Prostate gland (tissue), 2 donors: ENCODE data around the gene SLC9C2. TPM values are rescaled to one million over a fixed set of nuclear protein-coding genes. Genes with fewer than 3 reads are reported as not detected.

ENCODE experiments used
- DNase-seq: peaks from one replicate; pipeline ENCODE4 v3.0.0-alpha.2; 2019; ENCODE audit warnings: low spot score
- H3K27ac ChIP-seq, 2 donors: fragments of 200-600 bp; sonication (generic); 2 replicates each; pipeline ENCODE4 v1.5.1; 2017 to 2019
- H3K27me3 ChIP-seq: fragments of 200-600 bp; sonication (generic); replicated peaks from 2 replicates; pipeline ENCODE4 v1.5.1; 2019; ENCODE audit not compliant: insufficient read depth
- H3K36me3 ChIP-seq, 2 donors: fragments of 200-600 bp; sonication (generic); 1 replicate in 1 of 2; 2 replicates in 1 of 2; pipeline versions ENCODE4 v1.5.1 to v1.8.1; 2017 to 2019
- H3K4me1 ChIP-seq: fragments of 200-600 bp; sonication (generic); replicated peaks from 2 replicates; pipeline ENCODE4 v1.5.1; 2019
- H3K4me3 ChIP-seq, 2 donors: fragments of 200-600 bp; sonication (generic); 2 replicates each; pipeline ENCODE4 v1.5.1; 2017 to 2019
- H3K9me3 ChIP-seq: fragments of 200-600 bp; sonication (generic); 2 replicates; pipeline ENCODE4 v1.5.1; 2017
- POLR2A ChIP-seq: fragments of 450-650 bp; IDR thresholded peaks from one replicate; pipeline ENCODE4 v1.6.1; 2016; ENCODE audit warnings: antibody characterized with exemption, mild to moderate bottlenecking
- POLR2AphosphoS5 ChIP-seq: sonication (generic); formaldehyde crosslinking; IDR thresholded peaks from one replicate; pipeline ENCODE4 v1.6.1; 2017; ENCODE audit warnings: antibody characterized with exemption
- WGBS: methylation state at CpG from one replicate; pipeline ENCODE4 v1.1.5; 2018; 5-methylcytosine and 5-hydroxymethylcytosine counted together
- intact Hi-C: fragments of 100-400 bp; cut with DNase I; formaldehyde crosslinking; loops from one replicate; pipeline ENCODE4 v1.14.2; 2022
- total RNA-seq, 2 donors: library from RNA; depleted of rRNA; stranded (reverse); fragments of >200 nt; gene quantifications; one replicate each; pipeline ENCODE4 v1.1.0, GENCODE V29; 2016
- TF ChIP-seq, protein P1 (sequence below), 4 experiments: fragments of 200-600 bp in 2 of 4; fragments of 450-650 bp in 2 of 4; sonication (generic) in 2 of 4; IDR thresholded peaks; 1 replicate in 3 of 4; 2 replicates in 1 of 4; pipeline ENCODE4 v1.5.1; 2016 to 2019; ENCODE audit warnings: antibody characterized with exemption in 4 of 4, mild to moderate bottlenecking in 2 of 4, moderate library complexity in 2 of 4

Gene SLC9C2
- total RNA-seq, 2 donors from 2014 or later = 40.6 TPM; not detected in 1

DNA sequence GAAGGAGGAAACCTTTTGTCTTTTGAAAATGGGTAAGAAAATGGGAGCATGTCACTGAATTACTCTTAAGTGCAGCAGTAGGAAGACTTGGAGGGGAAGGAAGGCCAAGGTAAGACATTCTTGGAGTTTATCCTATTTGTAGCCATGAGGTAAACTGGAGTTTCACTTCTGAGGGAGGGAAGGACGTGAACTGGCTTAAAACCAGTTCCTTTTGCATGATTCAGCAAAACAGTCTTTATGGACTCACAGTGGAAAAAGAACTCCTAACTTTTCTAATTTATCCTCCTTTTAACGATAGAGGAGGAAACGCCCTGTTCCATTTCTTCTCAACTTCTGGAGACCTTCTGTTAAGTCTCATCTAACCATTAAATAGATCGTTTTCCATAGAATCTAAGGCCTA lies 123.2 kb downstream of the SLC9C2 start:
- H3K4me1 ChIP-seq = peaks cover 3% of the 10 kb centered on the region
- peak overlapping the region; percentile 10 to 19 for H3K27ac ChIP-seq
- H3K36me3 ChIP-seq = peaks cover 3 to 18% of the 10 kb centered on the region in 2 donors
- H3K27me3 ChIP-seq = no peaks in the 10 kb centered on the region
- intact Hi-C loops = loop anchor here (2.0 to 10.0 kb wide), 2 partner anchors 49 to 945 kb away; partner anchors contain the start of gene SUCO
- H3K9me3 ChIP-seq = no peaks in the 10 kb centered on the region
- WGBS = 70% methylated on average over 4 of the region's 4 CpGs
- TF ChIP-seq, protein P1, sequence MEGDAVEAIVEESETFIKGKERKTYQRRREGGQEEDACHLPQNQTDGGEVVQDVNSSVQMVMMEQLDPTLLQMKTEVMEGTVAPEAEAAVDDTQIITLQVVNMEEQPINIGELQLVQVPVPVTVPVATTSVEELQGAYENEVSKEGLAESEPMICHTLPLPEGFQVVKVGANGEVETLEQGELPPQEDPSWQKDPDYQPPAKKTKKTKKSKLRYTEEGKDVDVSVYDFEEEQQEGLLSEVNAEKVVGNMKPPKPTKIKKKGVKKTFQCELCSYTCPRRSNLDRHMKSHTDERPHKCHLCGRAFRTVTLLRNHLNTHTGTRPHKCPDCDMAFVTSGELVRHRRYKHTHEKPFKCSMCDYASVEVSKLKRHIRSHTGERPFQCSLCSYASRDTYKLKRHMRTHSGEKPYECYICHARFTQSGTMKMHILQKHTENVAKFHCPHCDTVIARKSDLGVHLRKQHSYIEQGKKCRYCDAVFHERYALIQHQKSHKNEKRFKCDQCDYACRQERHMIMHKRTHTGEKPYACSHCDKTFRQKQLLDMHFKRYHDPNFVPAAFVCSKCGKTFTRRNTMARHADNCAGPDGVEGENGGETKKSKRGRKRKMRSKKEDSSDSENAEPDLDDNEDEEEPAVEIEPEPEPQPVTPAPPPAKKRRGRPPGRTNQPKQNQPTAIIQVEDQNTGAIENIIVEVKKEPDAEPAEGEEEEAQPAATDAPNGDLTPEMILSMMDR (IDR thresholded peaks at IDR 0.05) = no peak
- TF ChIP-seq POLR2A (no peak), POLR2AphosphoS5 (no peak)
- DNase-seq = no peak
- H3K4me3 ChIP-seq = peak overlapping the region in 1 of 2 donors; percentile 88

DNA sequence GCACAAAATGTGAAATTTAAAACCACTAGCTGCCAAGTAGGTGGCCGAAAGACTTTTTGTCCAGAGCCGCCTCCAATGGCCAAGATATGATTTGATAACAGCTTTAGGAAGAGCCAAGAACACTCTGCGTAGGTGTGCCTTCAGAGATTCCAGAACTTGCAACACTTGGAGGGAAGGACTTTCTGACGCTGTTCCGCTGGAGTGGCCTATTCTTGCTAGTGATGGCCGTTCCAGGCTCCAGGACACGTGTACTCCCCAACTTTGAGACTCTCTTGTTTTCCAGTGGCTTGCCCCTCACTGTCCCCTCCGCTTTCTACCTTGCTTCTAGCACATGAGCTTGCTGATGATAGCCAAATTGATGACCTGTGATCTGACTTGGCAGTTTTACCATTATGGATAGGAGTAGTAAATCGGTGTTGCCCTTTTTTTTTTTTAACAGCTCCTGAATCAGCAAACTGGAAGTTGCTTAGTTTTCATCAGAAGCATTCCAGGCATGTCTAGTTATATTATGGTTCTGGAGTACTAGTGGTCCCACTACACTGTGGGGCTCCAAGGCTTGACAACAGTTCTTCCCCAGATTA lies 124.7 kb downstream of the SLC9C2 start:
- 5% methylated on average over 9 of the region's 9 CpGs for WGBS
- H3K9me3 ChIP-seq = no peaks in the 10 kb centered on the region
- H3K27ac ChIP-seq = peak overlapping the region; percentile 99
- H3K4me1 ChIP-seq = peaks cover 11% of the 10 kb centered on the region
- H3K4me3 ChIP-seq = peak overlapping the region; percentile 88 to 97
- peak; percentile 67 for DNase-seq
- TF ChIP-seq, protein P1 (IDR thresholded peaks at IDR 0.05) = no peak
- TF ChIP-seq POLR2AphosphoS5 = peak; percentile 77
- peak; percentile 55 for TF ChIP-seq POLR2A
- no peaks in the 10 kb centered on the region for H3K27me3 ChIP-seq
- intact Hi-C loops = loop anchor here (2.0 to 10.0 kb wide), 2 partner anchors 47 to 943 kb away; partner anchors contain the start of gene SUCO
- H3K36me3 ChIP-seq = peaks cover 0 to 11% of the 10 kb centered on the region in 2 donors

- no peaks in the 10 kb centered on the region for H3K27me3 ChIP-seq
- peaks cover 11% of the 10 kb centered on the region for H3K4me1 ChIP-seq
- peaks cover 0 to 4% of the 10 kb centered on the region in 2 donors for H3K36me3 ChIP-seq
- peak; percentile 91 for DNase-seq
- peak within 1 kb of the TSS; percentile 99 for H3K27ac ChIP-seq
- no peaks in the 10 kb centered on the region for H3K9me3 ChIP-seq
- intact Hi-C loops = loop anchor here (2.0 to 10.0 kb wide), 3 partner anchors 47 to 943 kb away; partner anchors contain the start of genes CENPL, DARS2 and SUCO
- WGBS = under 1% methylated on average over 57 of the region's 69 CpGs
- peak; percentile 66 for TF ChIP-seq POLR2AphosphoS5
- TF ChIP-seq POLR2A = peak; percentile 79
- TF ChIP-seq, protein P1 (IDR thresholded peaks at IDR 0.05) = peak in 1 of 4 experiments; percentile 12
- peak within 1 kb of the TSS; percentile 88 to 97 for H3K4me3 ChIP-seq
Measured at GRCh38 chr1:173477286-173478093, 125.4 kb downstream of the SLC9C2 start, which contains the start of gene PRDX6. PRDX6 (plus strand) TSS chr1:173477335; CDS start chr1:173477398, 63 bp downstream.

GRCh38 chr1:173476665-173477285 lies 126.1 kb downstream of the SLC9C2 start:
- 0% methylated on average over 29 of the region's 62 CpGs for WGBS
- no peaks in the 10 kb centered on the region for H3K27me3 ChIP-seq
- H3K4me3 ChIP-seq = peak overlapping the region; percentile 88 to 97
- H3K27ac ChIP-seq = peak overlapping the region; percentile 99
- DNase-seq = peak; percentile 96
- H3K4me1 ChIP-seq = peaks cover 11% of the 10 kb centered on the region
- H3K9me3 ChIP-seq = no peaks in the 10 kb centered on the region
- intact Hi-C loops = loop anchor here (2.0 to 10.0 kb wide), 2 partner anchors 348 to 942 kb away; partner anchors contain the start of genes CENPL, DARS2 and SUCO
- H3K36me3 ChIP-seq = no peaks in the 10 kb centered on the region
- TF ChIP-seq POLR2A (peak; percentile 68), POLR2AphosphoS5 (no peak)
- TF ChIP-seq, protein P1 (IDR thresholded peaks at IDR 0.05) = peak in 2 of 4 experiments; percentile 13 to 24
